GM19467 (cell line): ENCODE measurements around the gene RASA2.
"Not testable (repeated sequence)": the region's sequence is repeated elsewhere in the genome, so short reads cannot be mapped to it uniquely, and the experiment has no call there.

Source experiments
- ATAC-seq: cut with Tn5 transposase; IDR thresholded peaks from one replicate; pipeline ENCODE4 v1.9.1; 2021; ENCODE audit warnings: mild to moderate bottlenecking, moderate library complexity; ENCODE audit not compliant: unreplicated experiment

Gene RASA2

GRCh38 chr3:141455603-141456300 is 31.1 kb upstream of the RASA2 start:
- no peak for ATAC-seq

GRCh38 chr3:141456301-141456625 is 30.6 kb upstream of the RASA2 start:
- no peak for ATAC-seq

DNA sequence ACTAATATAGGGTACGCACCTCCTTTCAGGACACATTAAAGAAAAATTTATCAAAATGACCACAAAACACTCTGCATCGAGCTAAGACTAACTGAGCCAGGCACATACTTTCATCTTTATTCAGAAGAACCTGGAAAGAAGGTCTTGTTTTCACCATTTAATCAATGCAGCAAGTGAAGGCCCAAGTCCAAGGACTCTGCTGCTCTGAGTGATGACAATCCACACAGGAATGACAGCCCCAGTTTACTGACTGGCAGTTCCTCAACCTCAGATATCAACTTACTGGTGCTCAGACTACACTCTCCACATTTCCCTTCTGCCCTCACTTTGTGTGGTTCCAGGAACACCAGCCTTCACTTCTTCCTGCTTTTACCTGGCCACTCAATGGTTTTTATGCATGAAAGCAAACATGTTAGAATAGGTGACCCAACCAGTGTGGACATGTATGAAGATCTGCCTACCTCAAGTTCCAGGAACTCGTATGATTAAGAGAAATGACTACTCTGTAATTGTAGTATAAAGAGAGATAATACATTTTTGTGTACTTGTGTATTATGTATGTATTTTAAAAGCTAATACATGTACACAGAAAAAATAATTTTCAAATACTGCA is 29.1 kb upstream of the RASA2 start:
- ATAC-seq: no peak

DNA sequence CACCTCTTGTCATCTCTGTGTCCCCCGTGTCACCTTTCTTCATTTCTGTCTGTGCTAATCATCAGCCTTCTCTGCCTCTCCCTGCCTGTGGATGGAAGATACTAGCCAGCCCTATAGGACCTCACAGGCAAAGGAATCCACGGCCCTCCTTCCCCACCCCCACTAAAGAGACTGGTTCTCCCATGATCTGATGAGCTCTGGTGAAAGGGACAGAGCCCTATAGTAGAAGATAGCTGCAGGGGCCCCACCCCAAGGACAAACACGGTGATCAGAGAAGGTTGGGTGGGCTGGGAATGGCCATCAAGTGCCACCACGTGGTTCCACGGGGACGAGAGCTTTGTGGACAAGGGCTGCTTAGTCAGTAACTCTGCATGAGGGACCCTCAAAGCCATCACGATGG is 27.8 kb upstream of the RASA2 start:
- no peak for ATAC-seq

- peak; percentile 92 for ATAC-seq
These were observed 26.6 kb upstream of the RASA2 start for GRCh38 chr3:141460097-141460704.

- ATAC-seq: no peak
These were observed 24.5 kb upstream of the RASA2 start for GRCh38 chr3:141462176-141462859.

DNA sequence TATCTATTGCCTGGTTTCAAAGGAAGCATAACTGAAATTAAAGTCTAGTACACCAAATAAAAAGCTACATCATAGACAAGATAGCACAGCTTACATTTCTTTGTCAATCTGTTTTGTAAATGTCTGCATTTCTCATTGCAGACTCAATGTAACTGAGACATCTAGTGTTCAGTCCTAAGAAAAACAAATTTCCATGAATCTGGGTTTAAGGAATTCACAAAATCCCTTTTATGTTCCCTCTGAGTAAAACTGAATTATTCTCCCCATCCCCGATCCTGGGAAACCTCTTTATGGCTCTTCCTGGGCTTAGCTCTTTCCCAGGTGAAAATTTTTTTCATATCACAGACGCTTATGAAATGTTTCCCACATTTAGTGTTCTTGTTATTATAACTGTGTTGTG is 21.6 kb upstream of the RASA2 start:
- ATAC-seq: no peak

- no peak for ATAC-seq
These were observed 20.1 kb upstream of the RASA2 start for GRCh38 chr3:141466633-141467169.

GRCh38 chr3:141469720-141470119 is 17.1 kb upstream of the RASA2 start:
- no peak for ATAC-seq

DNA sequence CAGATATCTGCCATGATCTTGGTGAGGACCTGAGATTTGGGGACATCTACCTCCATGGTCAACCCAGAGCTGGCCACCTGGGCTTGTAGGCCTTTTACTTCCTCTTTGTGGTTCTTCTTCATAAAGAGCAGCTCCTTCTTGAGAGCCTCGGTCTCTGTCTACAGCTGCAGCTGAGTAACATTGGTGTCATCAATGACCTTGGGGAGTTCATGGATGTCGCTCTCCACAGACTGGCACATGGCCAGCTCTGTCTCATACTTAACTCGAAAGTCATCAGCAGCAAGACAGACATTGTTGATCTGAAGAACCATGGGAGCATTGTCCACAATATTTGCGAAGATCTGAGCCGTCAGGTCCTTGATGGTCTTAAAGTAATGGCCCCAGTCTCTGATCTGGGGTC is 15.7 kb upstream of the RASA2 start:
- no peak for ATAC-seq

DNA sequence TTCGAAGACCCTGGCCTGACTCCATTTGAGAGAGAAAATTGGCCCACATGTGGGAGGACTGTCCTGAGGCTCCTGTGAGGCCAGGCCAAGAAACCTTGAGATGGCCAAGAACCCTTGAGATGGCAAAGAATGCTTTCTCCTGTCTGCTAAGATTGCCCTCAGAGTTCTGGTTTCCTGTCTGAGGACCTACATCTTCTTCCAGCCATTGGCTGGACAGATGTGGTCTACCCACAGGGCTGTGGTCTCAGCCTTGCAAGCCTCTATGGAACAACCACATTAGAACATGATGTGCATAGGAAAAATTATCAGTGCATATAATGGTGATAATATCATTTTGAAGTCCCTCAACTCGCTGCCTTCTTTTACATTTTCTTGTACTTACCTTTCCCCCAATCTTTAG is 10.8 kb upstream of the RASA2 start:
- no peak for ATAC-seq

GRCh38 chr3:141477224-141477623 is 9.6 kb upstream of the RASA2 start:
- no peak for ATAC-seq

DNA sequence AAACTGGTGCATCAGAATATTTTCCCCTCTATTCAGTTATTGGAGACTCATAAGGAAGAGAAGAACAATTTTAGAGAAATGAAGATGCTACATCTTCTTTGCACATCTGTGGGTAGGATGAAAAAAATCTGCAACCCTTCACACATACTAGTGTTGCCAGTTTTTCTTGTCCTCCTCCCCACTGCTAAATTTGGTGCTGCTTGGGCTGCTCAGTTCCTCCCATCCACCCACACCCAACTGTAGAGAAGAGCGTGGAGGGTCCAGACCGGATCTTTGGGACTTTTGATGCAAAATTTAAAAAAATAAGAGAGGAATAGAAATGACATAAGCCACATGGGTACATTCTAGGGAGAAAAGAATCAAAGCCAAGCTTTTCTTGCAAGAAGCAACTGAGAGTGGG is 8.7 kb upstream of the RASA2 start:
- no peak for ATAC-seq

GRCh38 chr3:141478840-141479239 is 8.0 kb upstream of the RASA2 start:
- ATAC-seq: not testable (repeated sequence)

DNA sequence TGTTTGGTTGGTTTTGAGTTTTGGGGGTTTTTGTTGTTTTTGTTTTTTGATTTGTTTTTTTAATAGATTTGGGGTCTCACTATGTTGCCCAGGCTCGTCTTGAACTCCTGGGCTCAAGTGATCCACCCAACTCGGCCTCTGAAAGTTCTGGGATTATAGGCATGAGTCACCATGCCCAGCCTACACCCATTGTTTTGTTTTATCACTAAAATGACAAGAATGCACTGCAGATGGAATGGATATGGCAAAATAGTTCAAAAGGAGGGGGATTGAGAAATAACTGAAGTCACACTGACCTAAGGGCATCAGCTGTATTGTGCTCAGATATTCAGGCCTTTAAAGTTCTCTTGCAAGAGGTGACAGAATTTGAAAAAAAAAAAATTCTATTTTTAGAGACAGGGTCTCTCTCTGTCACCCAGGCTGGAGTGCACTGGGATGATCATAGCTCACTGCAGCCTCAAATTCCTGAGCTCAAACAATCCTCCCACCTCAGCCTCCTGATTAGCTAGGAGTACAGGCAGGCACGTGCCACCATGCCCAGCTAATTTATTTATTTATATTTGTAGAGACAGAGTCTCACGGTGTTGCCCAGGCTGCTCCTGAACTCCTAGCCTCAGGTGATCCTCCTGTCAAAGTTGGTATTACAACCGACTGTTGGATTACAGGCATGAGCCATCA is 4.4 kb upstream of the RASA2 start:
- no peak for ATAC-seq

DNA sequence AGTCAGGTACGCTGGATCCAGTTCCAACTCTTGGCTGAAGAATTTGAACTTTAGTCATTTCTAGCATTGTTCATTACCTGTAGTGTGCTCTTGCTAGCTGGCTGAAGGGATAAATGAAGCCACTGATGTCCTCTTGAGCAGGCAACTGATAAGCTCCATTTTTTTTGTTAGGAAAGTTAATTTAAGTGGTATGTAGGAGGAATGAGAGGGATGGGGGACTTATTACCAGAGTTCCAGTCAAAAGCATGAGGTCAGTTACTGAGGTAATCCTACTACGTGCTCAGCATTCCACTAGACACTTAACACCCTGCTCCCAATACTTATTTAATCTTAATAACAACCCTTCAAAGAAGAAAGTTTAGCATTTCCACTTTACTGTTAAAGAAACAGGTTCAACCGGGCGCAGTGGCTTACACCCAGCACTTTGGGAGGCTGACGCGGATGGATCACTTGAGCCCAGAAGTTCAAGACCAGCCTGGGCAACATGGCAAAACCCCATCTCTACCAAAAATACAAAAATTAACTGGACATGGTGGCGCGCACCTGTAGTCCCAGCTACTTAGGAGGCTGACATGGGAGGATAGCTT is 2.0 kb upstream of the RASA2 start:
- no peak for ATAC-seq

- ATAC-seq: no peak
These were observed 959 bp upstream of the RASA2 start for GRCh38 chr3:141485641-141486495.

- no peak for ATAC-seq
These were observed 406 bp upstream of the RASA2 start for GRCh38 chr3:141486496-141486745.

- ATAC-seq: peak; percentile 79
These were observed 860 bp downstream of the RASA2 start for GRCh38 chr3:141487521-141488252.

DNA sequence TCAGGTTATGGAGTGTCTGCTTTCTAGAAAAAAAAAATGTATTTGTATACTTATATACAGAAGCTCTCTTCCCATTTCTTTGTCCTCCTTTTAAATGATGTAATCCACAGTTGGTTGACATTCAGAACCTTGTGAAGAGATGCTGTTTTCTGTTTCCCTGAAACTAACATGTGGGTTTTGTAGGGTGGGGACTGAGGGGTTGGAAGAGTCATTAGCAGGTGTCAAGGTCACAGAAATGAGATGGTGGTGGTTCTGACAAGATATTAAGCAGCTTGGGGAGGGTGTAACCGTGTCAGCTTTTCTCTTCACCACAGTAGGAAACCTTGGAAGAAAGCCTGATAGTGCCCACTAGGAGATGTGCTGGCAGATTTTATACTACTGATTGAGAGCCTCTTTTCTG is 2.4 kb downstream of the RASA2 start:
- ATAC-seq: no peak
